HG02973 (cell line): Measurements from ENCODE around the gene B4GALT4.

ENCODE experiments used
- ATAC-seq: cut with Tn5 transposase; IDR thresholded peaks from one replicate; pipeline ENCODE4 v1.9.1; 2021; ENCODE audit warnings: moderate library complexity; ENCODE audit not compliant: unreplicated experiment

The B4GALT4 gene

GRCh38 chr3:119238363-119238762, 2.3 kb downstream of the B4GALT4 start:
- no peak for ATAC-seq

GRCh38 chr3:119237299-119237698, 3.4 kb downstream of the B4GALT4 start:
- no peak for ATAC-seq

- ATAC-seq: no peak
These were observed 3.9 kb downstream of the B4GALT4 start for GRCh38 chr3:119236756-119237155.

GRCh38 chr3:119235151-119235550, 5.5 kb downstream of the B4GALT4 start:
- ATAC-seq: no peak

- ATAC-seq: no peak
These were observed 6.1 kb downstream of the B4GALT4 start for GRCh38 chr3:119234610-119235009.

- no peak for ATAC-seq
These were observed 9.9 kb downstream of the B4GALT4 start for GRCh38 chr3:119230745-119231144.

- no peak for ATAC-seq
These were observed 10.6 kb downstream of the B4GALT4 start for GRCh38 chr3:119230071-119230470.

GRCh38 chr3:119229190-119229589, 11.5 kb downstream of the B4GALT4 start:
- ATAC-seq: no peak

GRCh38 chr3:119228373-119229145, 12.1 kb downstream of the B4GALT4 start:
- ATAC-seq: no peak

- no peak for ATAC-seq
These were observed 13.4 kb downstream of the B4GALT4 start for GRCh38 chr3:119227070-119227850.

- ATAC-seq: no peak
These were observed 15.6 kb downstream of the B4GALT4 start for GRCh38 chr3:119225121-119225520.

- ATAC-seq: no peak
These were observed 17.2 kb downstream of the B4GALT4 start for GRCh38 chr3:119223511-119223910.

- ATAC-seq: no peak
These were observed 18.3 kb downstream of the B4GALT4 start for GRCh38 chr3:119222391-119222790.

GRCh38 chr3:119221779-119222320, 18.8 kb downstream of the B4GALT4 start:
- no peak for ATAC-seq

- ATAC-seq: no peak
These were observed 19.6 kb downstream of the B4GALT4 start for GRCh38 chr3:119220970-119221667.

- ATAC-seq: no peak
These were observed 20.5 kb downstream of the B4GALT4 start for GRCh38 chr3:119220198-119220597.

- peak; percentile 95 for ATAC-seq
These were observed 21.6 kb downstream of the B4GALT4 start for GRCh38 chr3:119219069-119219468.

- no peak for ATAC-seq
These were observed 28.9 kb downstream of the B4GALT4 start for GRCh38 chr3:119211803-119212202.

- ATAC-seq: no peak
These were observed 29.5 kb downstream of the B4GALT4 start for GRCh38 chr3:119211193-119211592.

GRCh38 chr3:119207512-119207875, 33.2 kb downstream of the B4GALT4 start:
- no peak for ATAC-seq
